MG63 (cell line): ENCODE data around the gene SPRYD3. TPM values are rescaled to one million over a fixed set of nuclear protein-coding genes. Genes with fewer than 3 reads are reported as not detected.
"Not testable (repeated sequence)": the region's sequence is repeated elsewhere in the genome, so short reads cannot be mapped to it uniquely, and the experiment has no call there.

Source experiments
- DNase-seq: peaks from one replicate; pipeline ENCODE4 v3.0.0-alpha.2; 2020
- H3K27me3 ChIP-seq: fragments of 250-450 bp; sonication (Bioruptor Pico); 2 replicates; pipeline ENCODE4 v1.5.1; 2020; ENCODE audit warnings: mild to moderate bottlenecking, moderate library complexity
- H3K36me3 ChIP-seq: fragments of 250-450 bp; sonication (Bioruptor Pico); 2 replicates; pipeline ENCODE4 v1.5.1; 2020; ENCODE audit warnings: mild to moderate bottlenecking, moderate library complexity
- H3K4me3 ChIP-seq: fragments of 250-450 bp; sonication (Bioruptor Pico); 2 replicates; pipeline ENCODE4 v1.5.1; 2020; ENCODE audit warnings: mild to moderate bottlenecking, moderate library complexity
- H3K9me3 ChIP-seq: fragments of 250-450 bp; sonication (Bioruptor Pico); 2 replicates; pipeline ENCODE4 v1.5.1; 2020; ENCODE audit warnings: mild to moderate bottlenecking, moderate library complexity
- total RNA-seq: library from RNA; depleted of rRNA; stranded (reverse); fragments of >200 nt; shearing (Covaris generic); gene quantifications from 2 replicates; pipeline ENCODE4 v1.2.3, GENCODE V29; 2014; ENCODE audit warnings: low replicate concordance; rRNA removed

Gene SPRYD3
- total RNA-seq, 1 experiment from 2014 or later, result 22.1 TPM

GRCh38 chr12:53031616-53032015 lies 47.6 kb downstream of the SPRYD3 start:
- H3K36me3 ChIP-seq, result peaks cover 88% of the 10 kb centered on the region
- no peak for DNase-seq
- no peak overlapping the region for H3K4me3 ChIP-seq
- no peaks in the 10 kb centered on the region for H3K9me3 ChIP-seq
- H3K27me3 ChIP-seq, result no peaks in the 10 kb centered on the region

GRCh38 chr12:53027014-53027413 lies 52.2 kb downstream of the SPRYD3 start:
- peaks cover 89% of the 10 kb centered on the region for H3K36me3 ChIP-seq
- not testable (repeated sequence) for DNase-seq

GRCh38 chr12:53025250-53025649 lies 53.9 kb downstream of the SPRYD3 start:
- Histone ChIP-seq H3K9me3 (no peaks in the 10 kb centered on the region), H3K4me3 (no peak overlapping the region), H3K27me3 (no peaks in the 10 kb centered on the region), H3K36me3 (peaks cover 90% of the 10 kb centered on the region)
- no peak for DNase-seq

More at GRCh38 chr12:53027014-53027413, 52.2 kb downstream of the SPRYD3 start:
- H3K4me3 ChIP-seq, H3K27me3 ChIP-seq, H3K9me3 ChIP-seq: not testable (repeated sequence)

GRCh38 chr12:53014709-53015108 lies 64.5 kb downstream of the SPRYD3 start:
- no peak for DNase-seq
- Histone ChIP-seq H3K36me3 (peaks cover 93% of the 10 kb centered on the region), H3K27me3 (no peaks in the 10 kb centered on the region), H3K9me3 (no peaks in the 10 kb centered on the region), H3K4me3 (no peak overlapping the region)

Other genes with a start within 250 kb of the SPRYD3 start
- not detected in 2 replicates for gene KRT79, start 245.1 kb downstream of the SPRYD3 start, total RNA-seq
- gene KRT78, start 230.4 kb downstream of the SPRYD3 start, total RNA-seq, result not detected in 2 replicates
- 39.2 and 44.4 TPM in 2 replicates for gene KRT8, start 174.3 kb downstream of the SPRYD3 start, total RNA-seq
- gene KRT18, start 130.3 kb downstream of the SPRYD3 start, total RNA-seq, result 104 and 136 TPM in 2 replicates
- gene EIF4B, start 72.9 kb downstream of the SPRYD3 start, total RNA-seq, result 684 and 692 TPM in 2 replicates
- 10.8 and 12.4 TPM in 2 replicates for gene TNS2, start 29.3 kb downstream of the SPRYD3 start, total RNA-seq
- gene IGFBP6, start 18.3 kb upstream of the SPRYD3 start, total RNA-seq, result 37.5 and 66.3 TPM in 2 replicates
- not detected in 2 replicates for gene SOAT2, start 24.1 kb upstream of the SPRYD3 start, total RNA-seq
- gene ZNF740, start 101.3 kb upstream of the SPRYD3 start, total RNA-seq, result 14.7 and 22.2 TPM in 2 replicates
- gene CSAD, start 101.5 kb upstream of the SPRYD3 start, total RNA-seq, result 1.2 and 7.1 TPM in 2 replicates
- gene ITGB7, start 127.9 kb upstream of the SPRYD3 start, total RNA-seq, result 1.6 TPM in 1 of 2 replicates, not detected in the other
- gene RARG, start 152.8 kb upstream of the SPRYD3 start, total RNA-seq, result 30.8 and 40.7 TPM in 2 replicates
- 22.1 and 23.9 TPM in 2 replicates for gene ESPL1, start 188.9 kb upstream of the SPRYD3 start, total RNA-seq
- gene PFDN5, start 216.2 kb upstream of the SPRYD3 start, total RNA-seq, result 412 and 629 TPM in 2 replicates
- gene MYG1, start 220.3 kb upstream of the SPRYD3 start, total RNA-seq, result 30.8 and 42.8 TPM in 2 replicates
- 75.6 and 114 TPM in 2 replicates for gene AAAS, start 242.2 kb upstream of the SPRYD3 start, total RNA-seq